Activated T-helper 9 cell treated with anti-CD3 and anti-CD28 coated beads, Interleukin-2, amount 50 U/mL, for 16 hours (primary cell): Measurements from ENCODE around the gene RBM4B.
"Not testable (repeated sequence)": the region's sequence is repeated elsewhere in the genome, so short reads cannot be mapped to it uniquely, and the experiment has no call there.

ENCODE experiments used
- DNase-seq: peaks from one replicate; pipeline ENCODE4 v3.0.0-alpha.2; 2020; ENCODE audit warnings: low read depth

RBM4B gene

GRCh38 chr11:66677599-66678375 is at the start of gene RBM4B:
TSS of gene RBM4B (minus strand) at chr11:66677887. CDS start at chr11:66677079, 808 bp downstream.
- DNase-seq = peak; percentile 91

GRCh38 chr11:66725647-66726046 is 48.0 kb upstream of the RBM4B start:
- no peak for DNase-seq

- no peak for DNase-seq
Observed at GRCh38 chr11:66725114-66725513, 47.4 kb upstream of the RBM4B start.

GRCh38 chr11:66724167-66724566 is 46.5 kb upstream of the RBM4B start:
- DNase-seq = not testable (repeated sequence)

- no peak for DNase-seq
Observed at GRCh38 chr11:66723693-66724092, 46.0 kb upstream of the RBM4B start.

- DNase-seq = no peak
Observed at GRCh38 chr11:66722745-66723651, 45.3 kb upstream of the RBM4B start.

GRCh38 chr11:66721939-66722338 is 44.3 kb upstream of the RBM4B start:
- DNase-seq = no peak

- DNase-seq = no peak
Observed at GRCh38 chr11:66720899-66721470, 43.3 kb upstream of the RBM4B start.

GRCh38 chr11:66720223-66720898 is 42.7 kb upstream of the RBM4B start:
- no peak for DNase-seq

- DNase-seq = no peak
Observed at GRCh38 chr11:66719111-66719872, 41.6 kb upstream of the RBM4B start.

- no peak for DNase-seq
Observed at GRCh38 chr11:66718320-66718971, 40.8 kb upstream of the RBM4B start.

- no peak for DNase-seq
Observed at GRCh38 chr11:66717925-66718319, 40.2 kb upstream of the RBM4B start.

- DNase-seq = no peak
Observed at GRCh38 chr11:66716996-66717395, 39.3 kb upstream of the RBM4B start.

GRCh38 chr11:66715346-66716085 is 37.8 kb upstream of the RBM4B start:
- DNase-seq = no peak

- no peak for DNase-seq
Observed at GRCh38 chr11:66713746-66714480, 36.2 kb upstream of the RBM4B start.

- DNase-seq = no peak
Observed at GRCh38 chr11:66710384-66710930, 32.8 kb upstream of the RBM4B start.

GRCh38 chr11:66708701-66709100 is 31.0 kb upstream of the RBM4B start:
- DNase-seq = no peak

GRCh38 chr11:66708094-66708493 is 30.4 kb upstream of the RBM4B start:
- no peak for DNase-seq

- no peak for DNase-seq
Observed at GRCh38 chr11:66707486-66707885, 29.8 kb upstream of the RBM4B start.
